ENCODE measurements around the gene SH2D4B.

The SH2D4B gene

DNA sequence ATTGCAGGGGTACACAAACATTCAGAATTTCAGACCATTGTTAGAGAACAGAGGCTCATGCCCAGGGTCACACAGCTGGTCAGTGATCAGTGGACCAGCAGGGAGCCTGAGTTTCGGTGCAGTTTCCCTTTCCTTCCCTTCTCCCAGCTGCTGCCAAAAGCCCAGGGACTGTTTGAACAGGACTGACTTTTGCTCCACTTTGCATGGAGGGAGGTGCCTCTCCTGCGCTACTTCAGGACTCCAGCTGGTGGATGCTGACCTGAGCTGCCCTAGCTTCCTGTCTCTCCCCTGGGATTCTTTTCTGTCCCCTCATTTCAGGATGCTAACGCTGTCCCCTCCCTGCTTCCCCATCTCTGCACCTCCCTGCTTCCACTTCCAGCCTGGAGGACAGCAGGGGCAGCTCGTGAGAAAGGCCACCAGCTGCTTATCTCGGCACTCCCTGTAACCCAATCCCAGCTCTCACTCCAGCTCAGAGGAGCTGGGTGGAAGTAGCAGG lies 14.5 kb downstream of the SH2D4B start:
- TF ChIP-seq CTCF (IDR thresholded peaks at IDR 0.05; ENCODE audit: insufficient read depth, low read depth, low read length, missing control alignments), result no peak
- no peak for DNase-seq (ENCODE audit: low read depth)
- H3K4me3 ChIP-seq (ENCODE audit: low read depth, low read length), result no peak overlapping the region

GRCh38 chr10:80553436-80553835 lies 15.7 kb downstream of the SH2D4B start:
- H3K4me3 ChIP-seq (ENCODE audit: low read depth, low read length), result no peak overlapping the region
- no peak for DNase-seq (ENCODE audit: low read depth)
- TF ChIP-seq CTCF (IDR thresholded peaks at IDR 0.05; ENCODE audit: insufficient read depth, low read depth, low read length, missing control alignments), result no peak

GRCh38 chr10:80554050-80554449 lies 16.3 kb downstream of the SH2D4B start:
- TF ChIP-seq CTCF (IDR thresholded peaks at IDR 0.05; ENCODE audit: insufficient read depth, low read depth, low read length, missing control alignments), result no peak
- H3K4me3 ChIP-seq (ENCODE audit: low read depth, low read length), result no peak overlapping the region
- no peak for DNase-seq (ENCODE audit: low read depth)

DNA sequence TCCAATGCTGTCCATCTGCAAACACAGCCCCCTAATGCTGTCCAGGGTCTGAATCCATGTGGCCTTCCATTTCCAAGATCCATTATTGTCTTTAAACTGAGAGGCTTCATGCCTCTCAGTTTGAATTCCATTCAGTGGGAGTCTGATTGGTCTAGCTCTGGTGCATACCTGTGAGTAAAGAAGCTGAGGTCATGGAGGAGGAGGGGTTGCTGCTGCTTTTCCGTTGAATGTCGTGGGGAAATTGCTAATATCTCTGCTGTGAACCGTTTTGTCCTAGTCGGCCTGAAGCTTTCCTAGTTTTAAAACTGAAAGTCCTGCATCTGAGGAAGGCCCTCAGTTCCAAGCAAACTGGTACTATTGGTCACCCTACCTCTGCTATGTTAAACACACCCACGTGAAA lies 17.7 kb downstream of the SH2D4B start:
- DNase-seq (ENCODE audit: low read depth), result no peak
- TF ChIP-seq CTCF (IDR thresholded peaks at IDR 0.05; ENCODE audit: insufficient read depth, low read depth, low read length, missing control alignments), result no peak

DNA sequence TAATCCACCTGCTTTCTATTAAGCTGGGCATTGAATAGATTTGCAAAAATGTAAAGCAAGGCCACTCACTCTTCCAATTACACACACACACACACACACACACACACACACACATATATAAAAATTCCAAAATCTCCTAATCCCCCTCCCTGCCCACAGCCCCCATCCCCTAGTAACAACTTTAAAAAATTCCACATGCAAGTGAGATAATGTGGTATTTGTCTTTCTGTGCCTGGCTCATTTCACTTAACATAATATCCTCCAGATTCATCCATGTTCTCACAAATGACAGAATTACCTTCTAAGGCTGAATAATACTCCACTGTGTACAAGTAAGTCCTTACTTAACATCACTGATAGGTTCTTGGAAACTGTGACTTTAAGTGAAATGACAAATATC lies 24.2 kb downstream of the SH2D4B start:
- DNase-seq (ENCODE audit: low read depth), result no peak
- no peak for TF ChIP-seq CTCF (IDR thresholded peaks at IDR 0.05; ENCODE audit: insufficient read depth, low read depth, low read length, missing control alignments)
- H3K4me3 ChIP-seq (ENCODE audit: low read depth, low read length), result no peak overlapping the region

More for the DNA sequence above, 17.7 kb downstream of the SH2D4B start:
- no peak overlapping the region for H3K4me3 ChIP-seq (ENCODE audit: low read depth, low read length)

GRCh38 chr10:80567292-80567691 lies 29.6 kb downstream of the SH2D4B start:
- TF ChIP-seq CTCF (IDR thresholded peaks at IDR 0.05; ENCODE audit: insufficient read depth, low read depth, low read length, missing control alignments), result peak; percentile 0
- H3K4me3 ChIP-seq (ENCODE audit: low read depth, low read length), result no peak overlapping the region
- DNase-seq (ENCODE audit: low read depth), result no peak

- TF ChIP-seq CTCF (IDR thresholded peaks at IDR 0.05; ENCODE audit: insufficient read depth, low read depth, low read length, missing control alignments), result no peak
- no peak for DNase-seq (ENCODE audit: low read depth)
- H3K4me3 ChIP-seq (ENCODE audit: low read depth, low read length), result no peak overlapping the region
These were observed 31.6 kb downstream of the SH2D4B start for GRCh38 chr10:80569131-80569895.

Measured in GM12865 (cell line).